ENCODE measurements around the gene ARL13A. TPM values are rescaled to one million over a fixed set of nuclear protein-coding genes. Genes with fewer than 3 reads are reported as not detected.
"Not testable (repeated sequence)": the region's sequence is repeated elsewhere in the genome, so short reads cannot be mapped to it uniquely, and the experiment has no call there.

The ARL13A gene
- total and polyA plus RNA-seq, 5 experiments from 2014 or later: not detected

- H3K27ac Mint-ChIP-seq: no peak overlapping the region
- DNase-seq (no peak), ATAC-seq (no peak)
- POLR2A ChIA-PET: no interaction called here
- no peaks in the 10 kb centered on the region for H3K4me1 Mint-ChIP-seq
- H3K36me3 Mint-ChIP-seq: no peaks in the 10 kb centered on the region
- H3K9me3 Mint-ChIP-seq: no peaks in the 10 kb centered on the region
- no peak overlapping the region for H3K4me3 Mint-ChIP-seq
- no peaks in the 10 kb centered on the region for H3K27me3 Mint-ChIP-seq
Measured at GRCh38 chrX:100964362-100964761, 5.1 kb upstream of the ARL13A start.

GRCh38 chrX:100969936-100970335 lies 428 bp downstream of the ARL13A start:
- Mint-ChIP-seq H3K36me3 (peaks cover 0 to 2% (median 0%) of the 10 kb centered on the region in 3 donors), H3K27me3 (no peaks in the 10 kb centered on the region), H3K27ac (no peak overlapping the region), H3K9me3 (peaks cover 0 to 11% (median 0%) of the 10 kb centered on the region in 9 donors), H3K4me3 (no peak overlapping the region), H3K4me1 (no peaks in the 10 kb centered on the region)
- no peak for ATAC-seq
- POLR2A ChIA-PET: no interaction called here
- no peak for DNase-seq

- POLR2A ChIA-PET: no interaction called here
- Mint-ChIP-seq H3K36me3 (peaks cover 0 to 5% (median 2%) of the 10 kb centered on the region in 3 donors), H3K9me3 (peaks cover 0 to 12% (median 0%) of the 10 kb centered on the region in 9 donors), H3K4me1 (peaks cover 0 to 3% (median 0%) of the 10 kb centered on the region in 4 donors), H3K4me3 (no peak overlapping the region), H3K27ac (no peak overlapping the region), H3K27me3 (no peaks in the 10 kb centered on the region)
- DNase-seq: no peak
- ATAC-seq: no peak
Measured at GRCh38 chrX:100973411-100973810, 3.9 kb downstream of the ARL13A start.

- H3K36me3 Mint-ChIP-seq: peaks cover 4 to 5% (median 4%) of the 10 kb centered on the region in 3 donors
- peaks cover 0 to 4% (median 1%) of the 10 kb centered on the region in 4 donors for H3K4me1 Mint-ChIP-seq
- no peak overlapping the region for H3K4me3 Mint-ChIP-seq
- peak overlapping the region in 1 of 10 donors; percentile 6 for H3K27ac Mint-ChIP-seq
- no peaks in the 10 kb centered on the region for H3K27me3 Mint-ChIP-seq
- POLR2A ChIA-PET: no interaction called here
- H3K9me3 Mint-ChIP-seq: peaks cover 0 to 12% (median 0%) of the 10 kb centered on the region in 9 donors
- ATAC-seq (no peak), DNase-seq (no peak)
Measured at GRCh38 chrX:100975212-100975611, 5.7 kb downstream of the ARL13A start.

- Mint-ChIP-seq H3K9me3 (peaks cover 0 to 12% (median 0%) of the 10 kb centered on the region in 9 donors), H3K27ac (peak overlapping the region in 1 of 10 donors; percentile 12), H3K36me3 (peaks cover 4 to 5% (median 5%) of the 10 kb centered on the region in 3 donors), H3K4me3 (no peak overlapping the region), H3K4me1 (peaks cover 0 to 4% (median 1%) of the 10 kb centered on the region in 4 donors), H3K27me3 (no peaks in the 10 kb centered on the region)
- ATAC-seq: no peak
- DNase-seq: no peak
- POLR2A ChIA-PET: no interaction called here
Measured at GRCh38 chrX:100976211-100976610, 6.7 kb downstream of the ARL13A start.

GRCh38 chrX:100979881-100980607 lies 10.5 kb downstream of the ARL13A start:
- no peak for DNase-seq
- Mint-ChIP-seq H3K36me3 (peaks cover 5 to 7% (median 5%) of the 10 kb centered on the region in 3 donors), H3K27ac (peak overlapping the region in 1 of 10 donors; percentile 41), H3K4me3 (no peak overlapping the region), H3K4me1 (peaks cover 0 to 4% (median 1%) of the 10 kb centered on the region in 4 donors), H3K27me3 (no peaks in the 10 kb centered on the region), H3K9me3 (peaks cover 0 to 10% (median 0%) of the 10 kb centered on the region in 9 donors)
- ATAC-seq: no peak
- POLR2A ChIA-PET: no interaction called here

GRCh38 chrX:100980608-100981497 lies 11.3 kb downstream of the ARL13A start:
- peaks cover 5 to 10% (median 8%) of the 10 kb centered on the region in 3 donors for H3K36me3 Mint-ChIP-seq
- H3K4me3 Mint-ChIP-seq: no peak overlapping the region
- H3K27ac Mint-ChIP-seq: no peak overlapping the region
- ATAC-seq: no peak
- no peaks in the 10 kb centered on the region for H3K27me3 Mint-ChIP-seq
- POLR2A ChIA-PET: no interaction called here
- peaks cover 0 to 10% (median 0%) of the 10 kb centered on the region in 9 donors for H3K9me3 Mint-ChIP-seq
- no peak for DNase-seq
- H3K4me1 Mint-ChIP-seq: peaks cover 0 to 4% (median under 1%) of the 10 kb centered on the region in 4 donors

GRCh38 chrX:100981498-100981845 lies 12.0 kb downstream of the ARL13A start:
- H3K4me1 Mint-ChIP-seq, POLR2A ChIA-PET, DNase-seq, ATAC-seq, H3K4me3 Mint-ChIP-seq, H3K27me3 Mint-ChIP-seq, H3K27ac Mint-ChIP-seq: not testable (repeated sequence)
- Mint-ChIP-seq H3K36me3 (peaks cover 5 to 10% (median 8%) of the 10 kb centered on the region in 3 donors), H3K9me3 (peaks cover 0 to 10% (median 0%) of the 10 kb centered on the region in 9 donors)

GRCh38 chrX:100984818-100985217 lies 15.3 kb downstream of the ARL13A start:
- no peak for DNase-seq
- H3K36me3 Mint-ChIP-seq: peaks cover 0 to 25% (median 9%) of the 10 kb centered on the region in 3 donors
- no peak overlapping the region for H3K4me3 Mint-ChIP-seq
- H3K27me3 Mint-ChIP-seq: no peaks in the 10 kb centered on the region
- peaks cover 0 to 2% (median 0%) of the 10 kb centered on the region in 4 donors for H3K4me1 Mint-ChIP-seq
- peaks cover 0 to 2% (median 0%) of the 10 kb centered on the region in 9 donors for H3K9me3 Mint-ChIP-seq
- POLR2A ChIA-PET: no interaction called here
- H3K27ac Mint-ChIP-seq: no peak overlapping the region
- no peak for ATAC-seq

- Mint-ChIP-seq H3K9me3 (peaks cover 0 to 2% (median 0%) of the 10 kb centered on the region in 9 donors), H3K27me3 (no peaks in the 10 kb centered on the region), H3K4me1 (peaks cover 0 to 2% (median 0%) of the 10 kb centered on the region in 4 donors), H3K27ac (no peak overlapping the region), H3K4me3 (no peak overlapping the region), H3K36me3 (peaks cover 0 to 38% (median 10%) of the 10 kb centered on the region in 3 donors)
- ATAC-seq (no peak), DNase-seq (no peak)
- POLR2A ChIA-PET: no interaction called here
Measured at GRCh38 chrX:100990139-100990538, 20.6 kb downstream of the ARL13A start.

- peaks cover 0 to 44% (median 8%) of the 10 kb centered on the region in 3 donors for H3K36me3 Mint-ChIP-seq
- peaks cover 0 to 1% (median 0%) of the 10 kb centered on the region in 9 donors for H3K9me3 Mint-ChIP-seq
- POLR2A ChIA-PET: no interaction called here
- H3K4me3 Mint-ChIP-seq: no peak overlapping the region
- no peak for ATAC-seq
- H3K27ac Mint-ChIP-seq: peak overlapping the region in 1 of 10 donors; percentile 12
- DNase-seq: no peak
- peaks cover 0 to 1% (median 0%) of the 10 kb centered on the region in 4 donors for H3K4me1 Mint-ChIP-seq
- H3K27me3 Mint-ChIP-seq: no peaks in the 10 kb centered on the region
Measured at GRCh38 chrX:100994352-100995281, 25.1 kb downstream of the ARL13A start.

- ATAC-seq (no peak), DNase-seq (no peak)
- Mint-ChIP-seq H3K36me3 (peaks cover 0 to 44% (median 6%) of the 10 kb centered on the region in 3 donors), H3K27me3 (no peaks in the 10 kb centered on the region), H3K27ac (no peak overlapping the region), H3K4me3 (no peak overlapping the region), H3K4me1 (no peaks in the 10 kb centered on the region), H3K9me3 (no peaks in the 10 kb centered on the region)
- POLR2A ChIA-PET: no interaction called here
Measured at GRCh38 chrX:100995469-100995868, 26.0 kb downstream of the ARL13A start.

Measured in naive thymus-derived CD8-positive, alpha-beta T cell (primary cell).